HEK293 (cell line): ENCODE data around the gene EHMT1.

ENCODE experiments used
- CTCF ChIA-PET: fragments of 350-600 bp; formaldehyde crosslinking; extraction: SDS; loops from one replicate; lab custom pipeline; 2021; ENCODE audit warnings: antibody characterized with exemption; lab: Yijun Ruan, JAX
- POLR2A ChIA-PET: fragments of 300-600 bp; formaldehyde crosslinking; extraction: SDS; loops from one replicate; lab custom pipeline; 2020; ENCODE audit warnings: antibody characterized with exemption, inconsistent platforms; lab: Yijun Ruan, JAX
- H3K27ac ChIP-seq: fragments of 200-500 bp; sonication (Bioruptor generic); 2 replicates; pipeline ENCODE4 v1.5.1; 2014; ENCODE audit warnings: low read depth, low read length, control low read depth, inconsistent platforms; ENCODE audit errors: extremely low read depth
- H3K36me3 ChIP-seq, 2 experiments: fragments of 200-500 bp in 1 of 2; sonication (Bioruptor generic) in 1 of 2; 1 replicate in 1 of 2; 2 replicates in 1 of 2; pipeline ENCODE4 v1.5.1; 2014 to 2017; ENCODE audit warnings: inconsistent platforms in 2 of 2, low read length in 2 of 2; ENCODE audit not compliant: control insufficient read depth in 2 of 2, insufficient read depth in 1 of 2
- H3K4me1 ChIP-seq: fragments of 200-500 bp; sonication (Bioruptor generic); 2 replicates; pipeline ENCODE4 v1.5.1; 2014; ENCODE audit warnings: mild to moderate bottlenecking, low read length, inconsistent platforms; ENCODE audit not compliant: control insufficient read depth, insufficient read depth
- H3K4me3 ChIP-seq: 2 replicates; pipeline ENCODE4 v1.5.1; 2011; ENCODE audit warnings: low read depth, mild to moderate bottlenecking, control low read depth, low read length, moderate library complexity
- H3K9me3 ChIP-seq: fragments of 200-500 bp; sonication (Bioruptor generic); 2 replicates; pipeline ENCODE4 v1.5.1; 2014; ENCODE audit warnings: low read depth, low read length, inconsistent platforms; ENCODE audit not compliant: control insufficient read depth, insufficient read depth
- BCL11A ChIP-seq: fragments of 450-650 bp; formaldehyde crosslinking; IDR thresholded peaks from 2 replicates; pipeline ENCODE4 v1.5.1; 2016; ENCODE audit warnings: low read depth, missing biosample characterization, missing genetic modification characterization
- GLI2 ChIP-seq: fragments of 450-650 bp; formaldehyde crosslinking; IDR thresholded peaks from 2 replicates; pipeline ENCODE4; 2017; ENCODE audit warnings: missing biosample characterization, missing genetic modification characterization, low read depth, borderline replicate concordance
- HOXC10 ChIP-seq: sonication (generic); formaldehyde crosslinking; IDR thresholded peaks from 2 replicates; pipeline ENCODE4 v1.8.1; 2023; ENCODE audit warnings: mild to moderate bottlenecking, missing genetic modification reagents
- KLF8 ChIP-seq: fragments of 450-650 bp; formaldehyde crosslinking; IDR thresholded peaks from 2 replicates; pipeline ENCODE4 v1.5.1; 2016; ENCODE audit warnings: missing biosample characterization, missing genetic modification characterization
- SCRT2 ChIP-seq: fragments of 450-650 bp; formaldehyde crosslinking; IDR thresholded peaks from 2 replicates; pipeline ENCODE4 v1.5.1; 2016; ENCODE audit warnings: missing biosample characterization, missing genetic modification characterization
- YY2 ChIP-seq: fragments of 450-650 bp; formaldehyde crosslinking; IDR thresholded peaks from 2 replicates; pipeline ENCODE4 v1.5.1; 2016; ENCODE audit warnings: missing biosample characterization, missing genetic modification characterization
- ZBTB11 ChIP-seq: fragments of 450-650 bp; formaldehyde crosslinking; conservative IDR thresholded peaks from 2 replicates; pipeline ENCODE4 v1.5.1; 2016; ENCODE audit warnings: low read depth, missing biosample characterization, missing genetic modification characterization
- ZBTB17 ChIP-seq: fragments of 450-650 bp; formaldehyde crosslinking; IDR thresholded peaks from 2 replicates; pipeline ENCODE4 v1.5.1; 2016; ENCODE audit warnings: missing biosample characterization, missing genetic modification characterization
- ZBTB20 ChIP-seq: fragments of 450-650 bp; formaldehyde crosslinking; IDR thresholded peaks from 2 replicates; pipeline ENCODE4 v1.5.1; 2016; ENCODE audit warnings: missing biosample characterization, missing genetic modification characterization
- ZBTB21 ChIP-seq: fragments of 450-650 bp; formaldehyde crosslinking; IDR thresholded peaks from 2 replicates; pipeline ENCODE4 v1.5.1; 2017; ENCODE audit warnings: missing biosample characterization, missing genetic modification characterization
- ZBTB6 ChIP-seq: fragments of 450-650 bp; formaldehyde crosslinking; IDR thresholded peaks from 2 replicates; pipeline ENCODE4 v1.5.1; 2017; ENCODE audit warnings: missing biosample characterization, missing genetic modification characterization
- ZBTB8A ChIP-seq: fragments of 450-650 bp; formaldehyde crosslinking; IDR thresholded peaks from 2 replicates; pipeline ENCODE4 v1.5.1; 2016; ENCODE audit warnings: missing biosample characterization, missing genetic modification characterization
- ZFP3 ChIP-seq: fragments of 450-650 bp; formaldehyde crosslinking; IDR thresholded peaks from 2 replicates; pipeline ENCODE4 v1.5.1; 2016; ENCODE audit warnings: low read depth, missing biosample characterization, missing genetic modification characterization
- ZFP41 ChIP-seq: fragments of 450-650 bp; formaldehyde crosslinking; IDR thresholded peaks from 2 replicates; pipeline ENCODE4 v1.5.1; 2016; ENCODE audit warnings: missing biosample characterization, missing genetic modification characterization, borderline replicate concordance
- ZNF114 ChIP-seq: fragments of 450-650 bp; formaldehyde crosslinking; IDR thresholded peaks from 2 replicates; pipeline ENCODE4 v1.5.0; 2017; ENCODE audit warnings: missing biosample characterization, missing genetic modification characterization
- ZNF140 ChIP-seq: fragments of 450-650 bp; formaldehyde crosslinking; IDR thresholded peaks from 2 replicates; pipeline ENCODE4 v1.5.1; 2016; ENCODE audit warnings: missing biosample characterization, missing genetic modification characterization
- ZNF2 ChIP-seq: fragments of 450-650 bp; formaldehyde crosslinking; IDR thresholded peaks from 2 replicates; pipeline ENCODE4 v1.5.1; 2016; ENCODE audit warnings: missing biosample characterization, missing genetic modification characterization
- ZNF266 ChIP-seq: fragments of 450-650 bp; formaldehyde crosslinking; IDR thresholded peaks from 2 replicates; pipeline ENCODE4 v1.5.1; 2016; ENCODE audit warnings: missing biosample characterization, missing genetic modification characterization, low read depth
- ZNF274 ChIP-seq, 2 experiments: fragments of 200-500 bp in 1 of 2; fragments of 450-650 bp in 1 of 2; sonication (Bioruptor generic) in 1 of 2; formaldehyde crosslinking in 1 of 2; IDR thresholded peaks; 2 replicates each; pipeline versions ENCODE4 v1.5.1 to v1.6.1; 2014 to 2016; ENCODE audit warnings: borderline replicate concordance in 1 of 2, inconsistent platforms in 1 of 2, low read length in 1 of 2, missing biosample characterization in 1 of 2, missing genetic modification characterization in 1 of 2
- ZNF394 ChIP-seq: fragments of 450-650 bp; formaldehyde crosslinking; IDR thresholded peaks from 2 replicates; pipeline ENCODE4 v1.5.1; 2016; ENCODE audit warnings: missing biosample characterization, missing genetic modification characterization, mild to moderate bottlenecking, moderate library complexity, borderline replicate concordance
- ZNF585B ChIP-seq: fragments of 450-650 bp; formaldehyde crosslinking; IDR thresholded peaks from 2 replicates; pipeline ENCODE4 v1.5.1; 2016; ENCODE audit warnings: missing biosample characterization, missing genetic modification characterization
- ZNF654 ChIP-seq: fragments of 450-650 bp; formaldehyde crosslinking; IDR thresholded peaks from 2 replicates; pipeline ENCODE4 v1.5.1; 2016; ENCODE audit warnings: low read depth, missing biosample characterization, missing genetic modification characterization
- ZNF768 ChIP-seq: fragments of 450-650 bp; formaldehyde crosslinking; IDR thresholded peaks from 2 replicates; pipeline ENCODE4 v1.5.1; 2018; ENCODE audit warnings: missing biosample characterization, mild to moderate bottlenecking, missing genetic modification characterization
- TF ChIP-seq, protein P1 (sequence below): fragments of 450-650 bp; formaldehyde crosslinking; IDR thresholded peaks from 2 replicates; pipeline ENCODE4 v1.5.1; 2016; ENCODE audit warnings: missing biosample characterization, missing genetic modification characterization
- TF ChIP-seq, protein P2 (sequence below): fragments of 450-650 bp; formaldehyde crosslinking; IDR thresholded peaks from 2 replicates; pipeline ENCODE4 v1.5.1; 2016; ENCODE audit warnings: missing biosample characterization, missing genetic modification characterization, low read depth
- TF ChIP-seq, protein P3 (sequence below): IDR thresholded peaks from 2 replicates; pipeline ENCODE4 v1.6.1; 2011; ENCODE audit warnings: mild to moderate bottlenecking, low read depth, low read length, borderline replicate concordance

The EHMT1 gene

GRCh38 chr9:137759649-137760321, 141.0 kb downstream of the EHMT1 start:
- TF ChIP-seq HOXC10 (no peak), ZBTB8A (tag by site-specific recombination) (no peak), ZNF585B (tag by site-specific recombination) (no peak), ZNF2 (tag by site-specific recombination) (no peak), ZBTB20 (tag by site-specific recombination) (no peak), ZFP41 (tag by site-specific recombination) (no peak), ZBTB17 (tag by site-specific recombination) (peak; percentile 64), ZNF768 (tag by site-specific recombination) (no peak), YY2 (tag by site-specific recombination) (no peak), ZFP3 (tag by site-specific recombination) (no peak), SCRT2 (tag by site-specific recombination) (peak; percentile 92), ZNF140 (tag by site-specific recombination) (no peak), ZBTB11 (no peak)
- ChIA-PET CTCF (no interaction called here), POLR2A (no interaction called here)
- Histone ChIP-seq H3K4me3 (no peak overlapping the region), H3K27ac (no peak overlapping the region), H3K4me1 (no peaks in the 10 kb centered on the region), H3K9me3 (no peaks in the 10 kb centered on the region), H3K36me3 (peaks cover 0 to 81% of the 10 kb centered on the region in 2 experiments; a peak in 2 of 3 replicates)

- CTCF ChIA-PET: no interaction called here
- Histone ChIP-seq H3K9me3 (no peaks in the 10 kb centered on the region), H3K4me1 (no peaks in the 10 kb centered on the region), H3K4me3 (no peak overlapping the region), H3K27ac (no peak overlapping the region), H3K36me3 (peaks cover 0 to 78% of the 10 kb centered on the region in 2 experiments; a peak in 2 of 3 replicates)
- POLR2A ChIA-PET: no interaction called here
- no peak for TF ChIP-seq GLI2 (tag by site-specific recombination)
- TF ChIP-seq ZNF394 (tag by site-specific recombination): no peak
- no peak for TF ChIP-seq KLF8 (tag by site-specific recombination)
- TF ChIP-seq ZNF654 (tag by site-specific recombination): no peak
- TF ChIP-seq, protein P1, sequence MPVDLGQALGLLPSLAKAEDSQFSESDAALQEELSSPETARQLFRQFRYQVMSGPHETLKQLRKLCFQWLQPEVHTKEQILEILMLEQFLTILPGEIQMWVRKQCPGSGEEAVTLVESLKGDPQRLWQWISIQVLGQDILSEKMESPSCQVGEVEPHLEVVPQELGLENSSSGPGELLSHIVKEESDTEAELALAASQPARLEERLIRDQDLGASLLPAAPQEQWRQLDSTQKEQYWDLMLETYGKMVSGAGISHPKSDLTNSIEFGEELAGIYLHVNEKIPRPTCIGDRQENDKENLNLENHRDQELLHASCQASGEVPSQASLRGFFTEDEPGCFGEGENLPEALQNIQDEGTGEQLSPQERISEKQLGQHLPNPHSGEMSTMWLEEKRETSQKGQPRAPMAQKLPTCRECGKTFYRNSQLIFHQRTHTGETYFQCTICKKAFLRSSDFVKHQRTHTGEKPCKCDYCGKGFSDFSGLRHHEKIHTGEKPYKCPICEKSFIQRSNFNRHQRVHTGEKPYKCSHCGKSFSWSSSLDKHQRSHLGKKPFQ: no peak
- TF ChIP-seq, protein P2, sequence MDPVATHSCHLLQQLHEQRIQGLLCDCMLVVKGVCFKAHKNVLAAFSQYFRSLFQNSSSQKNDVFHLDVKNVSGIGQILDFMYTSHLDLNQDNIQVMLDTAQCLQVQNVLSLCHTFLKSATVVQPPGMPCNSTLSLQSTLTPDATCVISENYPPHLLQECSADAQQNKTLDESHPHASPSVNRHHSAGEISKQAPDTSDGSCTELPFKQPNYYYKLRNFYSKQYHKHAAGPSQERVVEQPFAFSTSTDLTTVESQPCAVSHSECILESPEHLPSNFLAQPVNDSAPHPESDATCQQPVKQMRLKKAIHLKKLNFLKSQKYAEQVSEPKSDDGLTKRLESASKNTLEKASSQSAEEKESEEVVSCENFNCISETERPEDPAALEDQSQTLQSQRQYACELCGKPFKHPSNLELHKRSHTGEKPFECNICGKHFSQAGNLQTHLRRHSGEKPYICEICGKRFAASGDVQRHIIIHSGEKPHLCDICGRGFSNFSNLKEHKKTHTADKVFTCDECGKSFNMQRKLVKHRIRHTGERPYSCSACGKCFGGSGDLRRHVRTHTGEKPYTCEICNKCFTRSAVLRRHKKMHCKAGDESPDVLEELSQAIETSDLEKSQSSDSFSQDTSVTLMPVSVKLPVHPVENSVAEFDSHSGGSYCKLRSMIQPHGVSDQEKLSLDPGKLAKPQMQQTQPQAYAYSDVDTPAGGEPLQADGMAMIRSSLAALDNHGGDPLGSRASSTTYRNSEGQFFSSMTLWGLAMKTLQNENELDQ (tag by site-specific recombination): no peak
- no peak for TF ChIP-seq ZNF266 (tag by site-specific recombination)
- TF ChIP-seq, protein P3, sequence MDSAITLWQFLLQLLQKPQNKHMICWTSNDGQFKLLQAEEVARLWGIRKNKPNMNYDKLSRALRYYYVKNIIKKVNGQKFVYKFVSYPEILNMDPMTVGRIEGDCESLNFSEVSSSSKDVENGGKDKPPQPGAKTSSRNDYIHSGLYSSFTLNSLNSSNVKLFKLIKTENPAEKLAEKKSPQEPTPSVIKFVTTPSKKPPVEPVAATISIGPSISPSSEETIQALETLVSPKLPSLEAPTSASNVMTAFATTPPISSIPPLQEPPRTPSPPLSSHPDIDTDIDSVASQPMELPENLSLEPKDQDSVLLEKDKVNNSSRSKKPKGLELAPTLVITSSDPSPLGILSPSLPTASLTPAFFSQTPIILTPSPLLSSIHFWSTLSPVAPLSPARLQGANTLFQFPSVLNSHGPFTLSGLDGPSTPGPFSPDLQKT: no peak
- no peak for TF ChIP-seq ZBTB6 (tag by site-specific recombination)
- no peak for TF ChIP-seq ZNF114 (tag by site-specific recombination)
- no peak for TF ChIP-seq ZNF768 (tag by site-specific recombination)
- TF ChIP-seq BCL11A (tag by site-specific recombination): no peak
- no peak for TF ChIP-seq ZBTB21 (tag by site-specific recombination)
- no peak for TF ChIP-seq ZNF274 (IDR thresholded peaks at IDR 0.05; ENCODE audit: low read length)
- no peak for TF ChIP-seq ZNF274 (tag by site-specific recombination; IDR thresholded peaks at IDR 0.05; ENCODE audit: borderline replicate concordance)
Observed at GRCh38 chr9:137760426-137760825, 141.6 kb downstream of the EHMT1 start.
